ENCODE measurements around the gene TAP1. TPM values are rescaled to one million over a fixed set of nuclear protein-coding genes. Genes with fewer than 3 reads are reported as not detected.

The TAP1 gene
- total and polyA plus RNA-seq, 10 of the 15 experiments (the other 5 are each of a cell fraction or from before 2014, with no cell fraction given): 33.4 to 249 (median 169) TPM

GRCh38 chr6:32890831-32891230 lies 37.3 kb upstream of the TAP1 start:
- RAD21 ChIA-PET (ENCODE audit: unreplicated experiment): interaction anchor here (1.0 to 6.5 kb wide), 3 partner anchors 43 to 96 kb away, joined by 3 to 104 read pairs (median 3); no protein-coding TSS in a partner anchor
- ATAC-seq (no peak), DNase-seq (ENCODE audit: low read depth, low spot score) (no peak), FAIRE-seq (no peak)
- 4% methylated on average over 1 of the region's 1 CpG for WGBS (ENCODE audit: insufficient coverage, insufficient replicate concordance, low lambda C conversion rate, missing lambda C conversion rate)
- POLR2A ChIA-PET: interaction anchor here (0.9 to 1.2 kb wide), 2 partner anchors 42 to 53 kb away, joined by 3 read pairs; partner anchors contain the start of gene TAP2
- H3K36me3 ChIP-seq (ENCODE audit: control insufficient read depth in 2 of 2, insufficient read depth in 2 of 2, low read length in 1 of 2): no peaks in the 10 kb centered on the region
- peaks cover under 1% of the 10 kb centered on the region; the same call in 1 of the 2 replicates for H3K4me1 ChIP-seq (ENCODE audit: control insufficient read depth, insufficient read depth, low read length)
- peaks cover 15% of the 10 kb centered on the region for H3K79me2 ChIP-seq (ENCODE audit: control insufficient read depth, insufficient read depth, low read length)
- no peaks in the 10 kb centered on the region for H4K20me1 ChIP-seq (ENCODE audit: control insufficient read depth, insufficient read depth)
- H3K27me3 ChIP-seq (replicated peaks in 1 of 2; ENCODE audit: control insufficient read depth in 2 of 2, insufficient read depth in 2 of 2, low read length in 1 of 2): no peaks in the 10 kb centered on the region
- CTCF ChIA-PET: interaction anchor here (0.9 to 1.3 kb wide), 7 partner anchors 19 to 96 kb away, joined by 3 to 15 read pairs (median 5); partner anchors contain the start of gene TAP2
- in situ Hi-C loops (cut with MboI): no loop called here
- no peak overlapping the region for H3K9ac ChIP-seq (ENCODE audit: control insufficient read depth, insufficient read depth, low read length)
- SMC1A ChIA-PET (ENCODE audit: uncharacterized antibody, unreplicated experiment): interaction anchor here (1.1 to 6.7 kb wide), 3 partner anchors 57 to 94 kb away, joined by 5 to 51 read pairs (median 9); no protein-coding TSS in a partner anchor
- H3K27ac ChIP-seq (ENCODE audit: control insufficient read depth, insufficient read depth): no peak overlapping the region
- intact Hi-C loops (cut with micrococcal nuclease; ENCODE audit: unreplicated experiment): no loop called here
- no peak overlapping the region for H3K4me3 ChIP-seq
- H3K4me2 ChIP-seq (ENCODE audit: control insufficient read depth, insufficient read depth): no peak overlapping the region
- no peaks in the 10 kb centered on the region for H3K9me3 ChIP-seq (replicated peaks; ENCODE audit: control insufficient read depth, insufficient read depth, low read length)
- H2AFZ ChIP-seq (ENCODE audit: control insufficient read depth, low read depth, low read length): no peak overlapping the region
- BruUV-seq (replicated peaks): no TSS peak
- no peak for TF ChIP-seq TCF12 (IDR thresholded peaks at IDR 0.05; ENCODE audit: low read depth, low read length)
- TF ChIP-seq SMC3 (IDR thresholded peaks at IDR 0.05; ENCODE audit: borderline replicate concordance, low read length): no peak
- TF ChIP-seq BACH1 (IDR thresholded peaks at IDR 0.05; ENCODE audit: borderline replicate concordance): no peak
- TF ChIP-seq TARDBP (IDR thresholded peaks at IDR 0.05; ENCODE audit: borderline replicate concordance): no peak
- TF ChIP-seq E2F8 (IDR thresholded peaks at IDR 0.05; ENCODE audit: low read depth, partially characterized antibody): no peak
- no peak for TF ChIP-seq RB1 (IDR thresholded peaks at IDR 0.05; ENCODE audit: borderline replicate concordance)
- no peak for TF ChIP-seq E4F1 (IDR thresholded peaks at IDR 0.05; ENCODE audit: borderline replicate concordance, partially characterized antibody)
- no peak for TF ChIP-seq RFX5 (IDR thresholded peaks at IDR 0.05; ENCODE audit: low read depth, low read length)
- no peak for TF ChIP-seq USF1 (IDR thresholded peaks at IDR 0.05; ENCODE audit: borderline replicate concordance, extremely low read length, insufficient read depth, low read depth, low read length)
- no peak for TF ChIP-seq RELA (IDR thresholded peaks at IDR 0.05; ENCODE audit: borderline replicate concordance, partially characterized antibody)
- TF ChIP-seq CHD1 (IDR thresholded peaks at IDR 0.05; ENCODE audit: low read depth, low read length): no peak
- TF ChIP-seq ZNF622 (IDR thresholded peaks at IDR 0.05): no peak
- TF ChIP-seq ZNF384 (IDR thresholded peaks at IDR 0.05; ENCODE audit: borderline replicate concordance, low read depth, low read length): no peak
- TF ChIP-seq PAX5 (IDR thresholded peaks at IDR 0.05; ENCODE audit: borderline replicate concordance, low read depth, low read length): no peak
